Esophagus mucosa (tissue), 1 donor: ENCODE data around the gene FBXL13. TPM values are rescaled to one million over a fixed set of nuclear protein-coding genes. Genes with fewer than 3 reads are reported as not detected.
"Not testable (repeated sequence)": the region's sequence is repeated elsewhere in the genome, so short reads cannot be mapped to it uniquely, and the experiment has no call there.

Experiments used
- ATAC-seq: fragments of 200-7000 bp; cut with Tn5 transposase; one replicate; pipeline ENCODE4 v1.9.1; 2020
- total RNA-seq: library from RNA; stranded (reverse); gene quantifications from one replicate; pipeline ENCODE4 v1.2.4, GENCODE V29; 2023
- donor health status: DM: yes; HTN: yes; CAD: no.

The FBXL13 gene
- total RNA-seq, 1 donor from 2014 or later = 0.36 TPM

GRCh38 chr7:102979670-102980069 is 94.9 kb downstream of the FBXL13 start:
- ATAC-seq = no peak

GRCh38 chr7:102978284-102978683 is 96.3 kb downstream of the FBXL13 start:
- ATAC-seq = peak; percentile 10

- not testable (repeated sequence) for ATAC-seq
Measured at GRCh38 chr7:102977586-102977985, 97.0 kb downstream of the FBXL13 start.

- no peak for ATAC-seq
Measured at GRCh38 chr7:102976493-102976892, 98.1 kb downstream of the FBXL13 start.

- ATAC-seq = no peak
Measured at GRCh38 chr7:102975854-102976253, 98.7 kb downstream of the FBXL13 start.

GRCh38 chr7:102974366-102975236 is 100.0 kb downstream of the FBXL13 start:
- ATAC-seq = no peak

- ATAC-seq = no peak
Measured at GRCh38 chr7:102973096-102973802, 101.3 kb downstream of the FBXL13 start.

GRCh38 chr7:102967798-102968197 is 106.8 kb downstream of the FBXL13 start:
- ATAC-seq = no peak

- no peak for ATAC-seq
Measured at GRCh38 chr7:102966465-102966864, 108.1 kb downstream of the FBXL13 start.

- ATAC-seq = not testable (repeated sequence)
Measured at GRCh38 chr7:102961993-102962392, 112.6 kb downstream of the FBXL13 start.

- not testable (repeated sequence) for ATAC-seq
Measured at GRCh38 chr7:102958004-102958403, 116.6 kb downstream of the FBXL13 start.

- ATAC-seq = not testable (repeated sequence)
Measured at GRCh38 chr7:102954359-102954758, 120.2 kb downstream of the FBXL13 start.

GRCh38 chr7:102953406-102953805 is 121.2 kb downstream of the FBXL13 start:
- ATAC-seq = no peak

GRCh38 chr7:102951839-102952238 is 122.8 kb downstream of the FBXL13 start:
- no peak for ATAC-seq

GRCh38 chr7:102944241-102944640 is 130.4 kb downstream of the FBXL13 start:
- ATAC-seq = no peak

- no peak for ATAC-seq
Measured at GRCh38 chr7:102943423-102944169, 131.0 kb downstream of the FBXL13 start.

GRCh38 chr7:102942868-102943267 is 131.7 kb downstream of the FBXL13 start:
- no peak for ATAC-seq

- no peak for ATAC-seq
Measured at GRCh38 chr7:102942181-102942866, 132.3 kb downstream of the FBXL13 start.

GRCh38 chr7:102938679-102939078 is 135.9 kb downstream of the FBXL13 start:
- no peak for ATAC-seq

- ATAC-seq = no peak
Measured at GRCh38 chr7:102935450-102936115, 139.0 kb downstream of the FBXL13 start.

GRCh38 chr7:102934701-102935100 is 139.9 kb downstream of the FBXL13 start:
- no peak for ATAC-seq

- ATAC-seq = no peak
Measured at GRCh38 chr7:102934239-102934638, 140.4 kb downstream of the FBXL13 start.
